NCI-H446 (cell line): ENCODE results near the gene GSN.
A peak's percentile ranks its signal among the peaks of the same experiment; 100 is the strongest.

Source experiments
- DNase-seq, 2 experiments: peaks; one replicate each; lab custom pipeline; 2025; lab: John Stamatoyannopoulos, UW

GSN gene

DNA sequence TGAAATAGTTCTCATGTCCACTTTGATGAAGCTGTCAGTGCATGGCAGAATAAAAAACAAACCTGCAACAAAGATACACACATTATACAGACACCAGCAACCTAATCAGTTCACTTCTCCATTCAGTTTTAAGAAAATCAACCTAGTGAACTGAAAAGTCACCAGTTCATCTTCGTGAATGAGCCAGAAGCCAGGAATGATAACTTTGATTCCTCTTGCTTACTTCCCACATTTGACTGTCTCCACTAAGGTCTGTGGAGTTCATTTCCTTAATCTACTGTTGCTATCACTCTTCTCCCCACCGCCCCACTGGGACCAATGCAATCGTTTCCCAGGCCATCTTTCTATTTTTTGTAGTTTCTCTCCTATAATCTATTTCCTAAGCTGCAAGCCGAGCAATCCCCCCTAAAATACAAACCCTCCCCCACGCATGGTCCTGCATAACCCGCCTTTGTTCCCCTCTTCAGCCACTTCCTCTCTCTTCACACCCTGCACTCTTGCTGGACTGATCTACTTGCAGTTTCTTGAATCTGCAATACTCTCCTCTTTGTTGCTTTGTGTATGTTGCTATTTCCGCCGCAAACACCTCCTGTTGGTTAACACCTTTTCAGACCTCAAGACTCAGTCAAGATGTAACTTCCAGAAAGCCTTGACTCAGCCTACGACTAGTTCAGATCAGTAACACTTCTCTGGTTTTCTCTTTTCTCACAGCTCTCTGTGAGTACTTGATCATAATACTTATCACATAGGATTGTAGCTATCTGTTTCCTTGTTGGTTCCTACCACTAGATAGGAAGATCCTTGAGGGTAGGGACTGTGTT lies 85.5 kb downstream of the GSN start:
- DNase-seq = no peak

DNA sequence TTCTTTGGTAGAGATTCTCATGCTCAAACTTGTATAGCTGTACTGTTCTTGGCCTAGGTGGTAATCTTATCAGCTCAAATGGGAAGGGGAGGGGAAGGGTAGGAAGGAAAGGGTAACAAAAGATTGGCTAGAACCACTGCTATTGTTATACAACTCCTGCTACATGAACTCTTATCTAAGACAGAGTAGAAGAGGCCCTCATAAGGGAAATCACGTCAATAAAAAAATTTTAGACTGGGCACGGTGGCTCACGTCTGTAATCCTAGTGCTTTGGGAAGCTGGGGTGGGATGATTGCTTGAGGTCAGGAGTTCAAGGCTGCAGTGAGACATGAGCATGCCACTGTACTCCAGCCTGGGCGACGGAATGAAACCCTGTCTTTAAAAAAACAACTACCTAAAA lies 86.2 kb downstream of the GSN start:
- DNase-seq = no peak

DNA sequence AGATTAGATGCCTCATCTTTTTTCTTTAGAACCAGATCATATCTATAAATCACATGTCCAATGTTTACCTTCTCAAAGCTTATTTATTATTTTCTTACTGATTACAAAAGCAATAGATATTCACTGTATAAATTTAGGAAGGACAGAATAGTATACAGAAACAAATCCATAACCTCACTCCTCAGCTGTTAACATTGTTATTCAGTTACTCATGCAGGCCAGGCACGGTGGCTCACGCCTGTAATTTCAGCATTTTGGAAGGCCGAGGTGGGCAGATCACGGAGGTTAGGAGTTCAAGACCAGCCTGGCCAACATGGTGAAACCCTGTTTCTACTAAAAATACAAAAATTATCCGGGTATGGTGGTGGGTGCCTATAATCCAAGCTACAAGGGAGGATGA lies 86.8 kb downstream of the GSN start:
- DNase-seq = no peak

DNA sequence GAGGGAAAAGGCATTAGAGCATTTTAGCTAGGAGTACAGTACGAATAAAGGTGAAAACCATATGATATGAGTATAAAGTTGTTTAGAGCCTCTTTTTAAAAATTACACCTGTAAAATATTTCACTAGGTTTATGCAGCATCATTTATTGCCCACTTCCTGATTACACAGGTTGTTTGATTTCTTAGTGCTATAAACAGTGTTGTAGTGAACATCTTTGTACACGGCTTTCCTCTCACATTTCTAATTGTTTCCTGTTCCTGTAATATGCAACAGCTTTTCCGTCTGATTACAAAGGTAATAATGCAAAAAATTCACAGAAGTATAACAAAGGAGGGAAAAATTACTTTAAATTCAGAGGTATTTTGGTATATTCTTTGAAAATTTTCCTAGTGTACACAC lies 89.0 kb downstream of the GSN start:
- DNase-seq = no peak

DNA sequence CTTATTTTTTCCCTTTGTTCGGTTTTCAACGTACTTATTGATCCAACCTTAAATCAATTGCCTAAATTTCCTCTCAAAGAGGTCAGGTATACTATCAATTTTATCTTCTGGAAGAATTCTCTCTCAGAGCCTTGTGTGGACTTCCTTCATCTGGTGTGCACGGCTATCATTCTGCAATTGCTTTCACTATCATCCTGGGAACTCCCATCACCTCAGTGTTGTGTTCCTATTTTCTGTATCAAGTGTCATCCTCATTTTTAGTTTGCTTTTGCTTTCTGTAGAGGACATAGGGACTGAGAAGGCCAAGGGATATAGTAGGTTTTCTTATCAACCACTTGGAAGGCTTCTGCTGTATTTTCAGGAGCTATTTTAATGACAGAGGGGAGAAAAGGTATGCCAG lies 90.8 kb downstream of the GSN start:
- DNase-seq = no peak

DNA sequence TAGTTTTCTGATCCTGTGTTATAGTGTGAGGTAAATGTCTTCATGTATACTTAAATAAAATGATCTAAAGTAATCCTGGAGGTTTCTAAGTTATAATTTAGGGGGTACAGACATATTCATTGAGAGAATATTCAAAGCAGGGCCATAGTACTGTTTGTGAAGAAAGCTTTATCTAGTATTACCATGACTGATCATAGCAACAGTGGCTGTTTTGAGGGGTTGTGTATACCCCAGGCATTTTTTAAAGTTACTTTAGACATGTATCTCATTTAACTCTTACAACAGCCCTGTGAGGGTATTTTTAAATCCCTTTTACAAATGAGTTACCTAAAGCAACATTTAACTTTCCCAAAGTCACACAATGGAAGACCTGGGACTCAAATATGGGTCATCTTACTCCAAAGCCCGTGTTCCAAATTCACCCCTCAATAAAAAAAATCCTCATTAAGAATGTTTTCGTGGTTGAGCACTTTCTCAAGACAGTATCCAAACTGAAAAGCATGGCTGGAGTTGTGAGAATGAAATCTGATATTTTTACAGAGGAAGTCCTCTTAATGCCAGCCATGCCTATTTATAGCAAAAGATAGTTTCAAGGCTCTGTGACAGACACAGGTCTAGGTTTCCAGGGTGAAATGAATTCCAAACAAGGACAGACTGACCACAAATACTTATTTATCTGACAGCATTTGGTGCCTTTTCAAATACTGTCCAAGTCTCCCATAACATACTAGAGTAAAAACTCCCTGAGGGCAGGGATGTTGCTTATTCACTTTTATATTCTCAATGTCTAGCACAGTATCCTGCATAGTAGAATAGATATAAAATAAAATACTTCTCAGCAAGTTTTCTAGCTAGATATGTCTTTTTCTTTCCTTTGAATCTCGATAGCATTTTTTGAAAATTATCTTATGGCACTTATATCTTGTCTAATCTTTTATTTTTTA lies 91.7 kb downstream of the GSN start:
- DNase-seq = no peak

DNA sequence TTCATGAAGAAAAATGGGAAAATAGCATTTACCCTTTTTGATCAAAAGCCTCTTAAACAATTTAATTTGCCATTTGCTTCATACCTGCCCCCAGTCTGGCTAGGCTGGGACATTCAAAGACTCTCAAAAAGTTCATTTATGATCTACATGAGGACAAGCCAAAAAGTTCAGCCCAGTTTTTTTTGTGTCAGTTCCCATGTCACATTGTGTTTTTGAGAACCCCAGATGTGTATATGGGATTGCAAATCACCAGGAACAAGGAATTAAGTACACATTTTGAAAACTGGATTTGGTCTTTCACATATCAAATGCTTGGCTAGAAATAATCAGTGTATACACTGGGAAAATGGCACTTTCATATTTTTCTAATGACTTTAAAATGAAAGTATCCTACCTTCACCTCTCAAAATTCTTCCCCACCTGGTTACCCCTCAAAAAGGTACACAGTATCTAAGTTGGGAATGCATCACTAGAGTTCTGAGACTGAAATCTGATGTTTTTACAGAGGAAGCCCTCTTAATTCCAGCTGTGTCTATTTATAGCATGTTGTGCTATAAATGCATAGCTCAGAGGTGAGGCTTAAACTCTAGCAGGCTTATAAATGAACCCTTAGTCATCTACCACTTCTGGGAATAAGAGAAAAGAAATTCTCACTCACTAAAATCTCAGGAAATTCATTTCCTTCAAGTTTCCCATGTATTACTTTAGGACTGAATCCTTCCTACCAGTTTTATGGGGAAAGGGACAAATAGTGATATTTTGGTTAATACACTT lies 92.8 kb downstream of the GSN start:
- DNase-seq = no peak

DNA sequence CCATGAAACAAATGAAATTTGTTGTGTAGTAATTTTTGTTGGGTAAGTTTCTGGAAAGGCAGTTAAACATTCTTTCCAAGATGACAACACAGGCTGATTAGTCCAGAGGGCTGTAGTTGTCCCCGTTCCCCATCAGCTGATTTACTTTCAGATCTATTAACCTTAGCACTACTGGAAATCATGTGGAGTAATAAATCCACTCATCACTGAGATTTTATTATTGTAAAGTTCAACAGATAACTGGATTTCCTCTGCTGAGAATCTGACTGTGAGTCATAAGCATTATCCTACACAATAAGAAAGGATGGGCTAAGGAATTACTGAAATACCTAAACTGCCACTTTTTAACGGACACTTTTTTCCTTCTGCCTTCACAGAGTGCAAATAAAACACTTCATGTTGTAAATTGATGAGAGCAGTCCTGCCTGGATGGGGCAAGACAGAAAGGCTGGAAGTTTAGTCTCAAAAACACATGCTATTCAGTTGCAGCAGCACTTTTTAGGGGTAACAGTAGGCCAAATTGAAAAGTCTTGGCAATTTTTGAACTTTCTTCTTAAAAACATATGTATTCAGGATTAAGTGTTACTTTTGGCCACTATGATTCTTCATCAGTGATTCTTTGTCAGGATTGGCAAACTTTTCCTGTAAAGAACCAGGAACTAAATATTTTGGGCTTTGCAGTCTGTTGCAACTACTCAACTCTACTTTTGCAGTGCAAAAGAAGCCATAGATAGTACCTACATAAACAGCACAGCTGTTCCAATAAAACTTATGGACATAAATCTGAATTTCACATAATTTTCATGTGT lies 95.1 kb downstream of the GSN start:
- DNase-seq = no peak

DNA sequence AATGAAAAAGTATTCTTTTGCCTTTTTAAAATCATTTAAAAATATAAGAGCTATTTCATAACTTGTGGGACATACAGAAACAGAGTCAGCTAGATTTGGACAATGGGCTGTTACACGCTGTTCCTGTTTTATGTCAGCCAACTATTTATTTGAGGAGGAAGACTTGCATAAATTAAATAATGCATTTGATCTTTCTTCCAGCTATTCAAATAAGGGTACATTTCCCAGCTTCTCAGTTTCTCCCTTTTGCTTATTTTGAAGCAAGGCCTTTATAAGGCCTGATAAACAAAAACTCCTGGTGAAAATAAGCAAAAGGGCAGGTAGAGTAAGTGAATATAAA lies 95.6 kb downstream of the GSN start:
- DNase-seq = no peak

DNA sequence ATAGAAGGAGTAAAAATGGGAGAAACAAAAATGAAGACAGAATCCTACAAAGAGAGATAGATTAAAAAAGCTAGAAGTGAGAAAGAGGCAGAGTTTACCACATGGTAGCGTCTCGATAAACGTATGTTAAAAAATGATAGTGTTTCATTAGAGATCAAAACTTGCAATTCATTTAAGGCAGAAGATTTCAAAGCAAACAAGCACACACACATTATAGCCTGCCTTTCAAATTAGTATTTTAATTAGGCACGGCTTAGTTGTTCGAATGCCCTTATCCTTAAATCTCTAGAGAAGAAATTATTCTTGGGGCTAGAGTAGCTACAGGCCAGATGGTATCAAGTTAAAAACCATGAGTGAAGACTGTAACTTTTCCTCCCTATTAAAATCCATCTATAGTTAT lies 96.1 kb downstream of the GSN start:
- no peak for DNase-seq

DNA sequence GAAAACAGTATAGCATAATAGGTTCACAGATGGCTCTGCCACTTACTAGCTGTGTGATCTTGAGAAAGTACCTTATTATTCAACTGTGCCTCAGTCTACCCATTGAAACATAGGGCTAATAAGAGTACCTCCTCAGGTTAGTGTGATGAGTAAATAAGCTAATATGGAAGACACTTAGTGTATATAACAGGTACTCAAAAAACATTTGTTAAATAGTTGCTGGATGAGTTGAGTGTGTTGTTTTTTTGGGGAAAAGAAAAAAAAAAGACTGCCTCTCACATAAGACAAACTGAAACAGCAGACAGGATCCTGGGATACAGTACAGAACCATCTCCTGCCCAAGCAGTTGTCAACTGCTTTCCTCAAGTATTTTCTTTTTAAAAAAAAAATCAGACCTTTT lies 96.9 kb downstream of the GSN start:
- DNase-seq = no peak

DNA sequence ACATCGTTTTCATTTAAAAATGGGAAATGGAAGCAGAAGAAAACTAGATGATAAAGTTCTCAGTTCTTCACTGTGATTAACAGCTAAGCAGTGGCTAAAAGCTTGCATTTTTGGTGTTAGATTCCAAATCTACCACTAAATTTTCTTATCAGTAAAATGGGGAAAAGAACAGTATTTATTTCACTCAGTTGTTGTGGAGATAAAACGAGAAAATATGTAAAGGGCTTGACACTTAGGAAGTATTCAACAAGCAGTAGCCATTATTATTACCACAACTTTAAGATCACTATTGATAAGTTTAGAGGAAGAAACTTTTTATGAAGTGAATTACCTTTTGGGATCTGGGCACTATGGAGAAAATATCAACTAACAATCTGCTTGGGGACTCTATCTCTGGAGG lies 97.6 kb downstream of the GSN start:
- DNase-seq = no peak

DNA sequence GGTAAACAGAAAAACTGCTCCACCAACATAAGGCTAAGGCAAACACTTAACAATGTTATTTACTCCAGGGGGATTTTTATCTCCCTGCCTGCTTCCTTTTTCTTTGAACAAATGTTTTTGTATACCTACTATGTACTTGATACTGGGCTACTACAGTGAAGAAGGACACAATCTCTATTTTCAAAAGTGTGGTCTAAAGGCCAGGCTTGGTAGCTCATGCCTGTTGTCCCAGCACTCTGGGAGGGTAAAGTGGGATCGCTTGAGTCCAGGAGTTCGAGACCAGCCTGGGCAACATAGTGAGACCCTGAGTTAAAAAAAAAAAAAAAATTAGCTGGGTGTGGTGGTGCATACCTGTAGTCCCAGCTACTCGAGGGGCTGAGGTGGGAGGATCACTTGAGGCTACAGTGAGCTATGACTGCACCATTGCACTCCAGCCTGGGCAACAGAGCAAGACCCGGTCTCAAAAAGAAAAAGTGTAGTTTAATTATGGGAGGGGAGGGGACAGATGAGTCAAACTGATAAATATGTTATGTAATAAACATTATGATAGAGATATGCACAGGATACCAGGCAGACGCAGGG lies 98.7 kb downstream of the GSN start:
- no peak for DNase-seq

DNA sequence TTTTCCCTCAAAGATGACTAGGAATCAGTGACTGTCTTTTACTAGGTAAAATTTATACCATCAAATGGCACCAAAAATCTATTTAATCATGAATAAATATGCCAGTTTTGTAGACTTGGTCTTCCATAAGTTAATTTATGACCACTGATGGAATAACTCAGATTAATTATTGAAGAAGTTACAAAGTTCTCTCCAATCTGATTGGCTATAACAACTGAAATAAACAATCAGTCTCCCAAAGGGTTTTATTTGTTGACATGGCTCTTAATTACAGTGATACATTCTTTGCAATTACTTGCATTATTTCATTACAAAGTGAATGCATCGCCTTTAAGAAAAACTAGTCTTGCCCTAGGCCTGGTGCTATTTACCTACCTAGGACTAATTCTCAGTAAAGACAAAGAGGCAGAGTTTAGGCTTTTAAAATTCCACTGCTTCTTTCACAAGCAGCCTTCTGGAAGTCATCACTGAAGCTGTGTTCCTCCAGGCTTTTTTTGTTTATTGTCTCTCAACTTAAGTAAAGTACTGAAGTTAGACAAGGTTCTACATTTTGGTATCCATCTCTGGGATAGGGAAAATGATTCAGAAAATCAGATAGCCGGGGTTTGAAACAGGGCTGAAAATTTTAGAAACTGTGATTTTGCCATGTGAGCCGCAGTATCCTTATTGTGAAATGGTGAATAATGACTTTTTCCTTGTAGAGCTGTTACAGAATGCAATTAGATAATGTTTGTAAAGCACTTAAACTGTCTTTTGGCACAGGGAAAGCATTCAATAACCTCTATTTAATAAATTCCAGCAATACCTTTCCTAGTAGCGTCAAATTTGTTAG lies 99.6 kb downstream of the GSN start:
- DNase-seq = no peak

DNA sequence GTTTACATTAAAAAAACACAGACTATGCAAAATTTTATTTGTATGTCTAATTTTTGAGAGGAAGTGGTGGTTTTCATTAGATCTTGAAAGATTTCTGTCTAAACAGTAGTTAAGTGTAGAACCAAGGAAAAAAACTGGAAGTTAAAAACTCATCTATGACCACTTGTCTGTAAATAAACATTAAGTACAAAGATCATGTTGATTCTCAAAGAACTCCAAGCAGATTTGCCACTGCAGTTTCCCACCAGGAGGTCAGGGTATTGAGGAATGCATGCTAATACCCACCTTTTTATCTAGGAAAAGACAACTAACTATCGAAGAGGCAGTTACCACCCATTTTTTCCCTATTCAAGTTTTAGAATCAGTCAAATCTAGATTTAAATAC lies 100.2 kb downstream of the GSN start:
- no peak for DNase-seq

DNA sequence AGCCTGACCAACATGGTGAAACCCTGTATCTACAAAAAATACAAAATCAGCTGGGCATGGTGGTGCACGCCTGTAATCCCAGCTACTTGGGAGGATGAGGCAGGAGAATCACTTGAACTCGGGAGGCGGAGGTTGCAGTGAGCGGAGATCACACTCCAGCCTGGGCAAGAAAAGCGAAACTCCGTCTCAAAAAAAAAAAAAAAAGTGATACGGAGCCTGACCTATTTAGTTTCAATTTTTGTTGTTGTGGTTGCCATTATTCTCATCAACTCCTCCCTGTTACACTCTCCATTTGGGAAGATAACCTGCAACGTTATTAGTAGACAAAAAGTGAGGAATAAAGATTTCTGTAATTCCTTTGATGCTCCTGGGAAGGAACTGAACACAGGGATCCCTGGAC lies 100.8 kb downstream of the GSN start:
- DNase-seq = no peak

DNA sequence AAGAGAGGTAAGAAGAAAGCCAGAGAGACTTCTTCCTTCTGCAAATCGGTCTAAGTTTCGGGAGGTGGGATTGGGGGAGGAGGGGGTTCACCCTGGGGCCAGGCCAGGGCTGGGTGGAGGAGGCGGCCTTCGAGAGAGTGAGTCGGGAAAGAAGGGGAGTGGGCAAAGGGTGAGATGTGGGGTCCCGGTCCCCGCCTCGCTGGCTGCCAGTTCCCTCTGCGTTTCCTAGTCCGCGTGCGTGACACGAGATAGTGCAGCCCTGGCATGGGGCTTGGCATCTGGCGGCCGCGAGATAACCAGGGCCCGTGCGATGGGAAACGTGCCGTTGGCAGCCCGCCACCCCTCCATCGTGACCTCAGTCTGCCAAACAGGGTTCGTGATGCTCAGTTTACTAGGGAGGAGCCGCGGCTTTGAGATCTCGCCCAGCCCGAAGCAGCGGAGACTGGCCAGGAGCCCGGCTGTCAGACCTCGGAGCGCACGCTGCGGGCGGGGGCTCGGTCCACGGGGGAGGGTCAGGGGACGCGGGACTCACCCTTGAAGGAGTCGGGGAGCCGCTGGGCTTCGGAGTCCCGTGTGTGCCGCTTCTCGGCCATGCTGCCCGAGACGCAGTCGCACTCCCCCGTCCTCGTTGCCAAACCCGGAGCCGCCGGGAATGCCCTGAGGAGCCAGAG lies 101.8 kb downstream of the GSN start, which contains the start of gene STOM:
Gene STOM (minus strand): TSS at position 656 of the 671 bp plus-strand sequence. CDS start 63 bp downstream, at position 593.
- DNase-seq = peak; percentile 39 to 73

DNA sequence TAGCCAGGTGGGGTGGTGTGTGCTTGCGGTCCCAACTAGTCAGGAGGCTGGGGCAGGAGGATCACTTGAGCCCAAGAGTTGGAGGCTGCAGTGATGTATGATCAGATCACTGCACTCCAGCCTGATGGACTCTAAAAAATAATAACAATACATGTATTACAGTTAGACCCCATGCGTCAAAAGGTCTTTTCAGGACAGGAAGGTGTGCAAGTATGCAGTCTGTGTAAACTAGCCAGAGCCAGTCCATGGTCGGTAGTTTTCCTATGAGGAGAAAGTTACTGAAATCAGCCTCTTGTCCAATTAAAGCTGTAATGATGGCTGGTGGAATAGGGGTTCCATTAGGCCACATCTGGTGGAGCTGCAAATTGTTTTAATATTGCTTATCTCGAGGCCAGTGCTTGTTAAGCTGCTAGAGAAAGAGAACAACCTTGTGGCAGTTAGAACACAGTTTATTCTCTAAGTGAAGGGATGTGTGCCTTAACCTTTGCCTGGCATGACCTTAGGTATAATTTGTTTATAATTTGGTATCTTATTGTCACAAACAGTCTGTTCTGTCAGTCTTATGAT lies 103.6 kb downstream of the GSN start:
- no peak for DNase-seq

DNA sequence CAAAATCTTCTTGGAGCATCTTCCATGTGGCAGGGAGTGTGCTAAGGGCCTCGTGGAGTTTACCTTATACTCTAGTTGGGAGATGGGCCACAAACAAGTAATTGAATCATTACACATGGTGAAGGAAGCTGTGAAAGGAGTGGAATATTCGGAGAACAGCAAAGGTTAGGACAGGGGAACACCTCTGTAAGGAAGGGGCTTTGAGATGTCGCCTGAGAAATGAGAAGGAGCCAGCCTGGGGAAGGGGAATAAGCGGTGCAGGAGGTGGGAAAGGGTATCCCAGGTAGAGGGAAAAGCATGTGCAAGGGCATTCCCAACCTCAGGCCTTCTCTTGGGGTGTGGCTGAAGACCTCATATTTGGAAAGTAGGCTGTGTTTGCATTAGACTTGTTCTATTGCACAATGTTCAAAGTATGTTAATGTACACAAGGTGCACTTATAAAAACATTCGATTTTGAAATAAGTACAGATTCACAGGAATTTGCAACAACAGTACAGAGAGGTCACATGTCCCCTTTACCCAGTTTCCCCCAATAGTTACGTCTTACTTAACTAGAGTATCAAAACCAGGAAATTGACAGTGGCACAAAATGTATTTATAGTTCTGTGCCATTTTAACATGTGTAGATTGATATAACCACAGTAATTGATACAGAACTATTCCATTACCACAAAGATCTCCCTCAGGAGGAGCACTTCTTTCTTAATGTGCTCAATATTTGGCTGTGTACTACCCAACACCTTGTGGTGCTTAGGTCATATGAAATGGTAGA lies 104.5 kb downstream of the GSN start:
- no peak for DNase-seq
